ENCODE results near the gene PCYOX1L.

GRCh38 chr5:149381986-149382338 is 24.1 kb downstream of the PCYOX1L start:
- TF ChIP-seq CTCF (IDR thresholded peaks at IDR 0.05 in 2 of 3, conservative IDR thresholded peaks at IDR 0.05 in 1 of 3; ENCODE audit: borderline replicate concordance in 1 of 3, insufficient read depth in 1 of 3, low read depth in 2 of 3, low read length in 2 of 3) (peak; percentile 88 to 93 (median 90)), POLR2A (IDR thresholded peaks at IDR 0.05; ENCODE audit: borderline replicate concordance, extremely low read depth, insufficient read depth, insufficient read length) (no peak)
